ENCODE measurements around the gene GATB. TPM values are rescaled to one million over a fixed set of nuclear protein-coding genes. Genes with fewer than 3 reads are reported as not detected.

GATB gene
- total RNA-seq, 1 donor from 2014 or later, result 17.9 TPM

GRCh38 chr4:151797853-151798252 lies 37.0 kb upstream of the GATB start:
- H3K9me3 ChIP-seq (ENCODE audit: low read depth), result no peaks in the 10 kb centered on the region
- H3K4me3 ChIP-seq, result no peak overlapping the region
- H3K9me3 Mint-ChIP-seq, result no peaks in the 10 kb centered on the region
- H3K4me1 ChIP-seq, result no peaks in the 10 kb centered on the region
- no peak for DNase-seq (ENCODE audit: low spot score)
- H3K79me2 ChIP-seq (ENCODE audit: low read depth), result no peaks in the 10 kb centered on the region
- H3K36me3 ChIP-seq, result no peaks in the 10 kb centered on the region
- no peak overlapping the region for H3K4me2 ChIP-seq
- H3K27ac ChIP-seq, result no peak overlapping the region
- H3K27me3 Mint-ChIP-seq (ENCODE audit: insufficient read depth, low read depth), result no peaks in the 10 kb centered on the region
- no peak overlapping the region for H2AFZ ChIP-seq (replicated peaks)
- no peaks in the 10 kb centered on the region for H3F3A ChIP-seq (ENCODE audit: low read depth)
- H3K4me1 Mint-ChIP-seq, result no peaks in the 10 kb centered on the region
- H3K27me3 ChIP-seq, result no peaks in the 10 kb centered on the region
- no peak for TF ChIP-seq CTCF (IDR thresholded peaks at IDR 0.05)
- TF ChIP-seq EZH2phosphoT487 (IDR thresholded peaks at IDR 0.05), result no peak
- no peak for TF ChIP-seq EZH2 (IDR thresholded peaks at IDR 0.05)
- H3K27ac Mint-ChIP-seq, result no peak overlapping the region
- H3K4me3 Mint-ChIP-seq, result no peak overlapping the region
- no peaks in the 10 kb centered on the region for H3K36me3 Mint-ChIP-seq
- no peak overlapping the region for H3K9ac ChIP-seq
- no peaks in the 10 kb centered on the region for H4K20me1 ChIP-seq (ENCODE audit: low read depth)

GRCh38 chr4:151797131-151797530 lies 36.3 kb upstream of the GATB start:
- H3K4me3 ChIP-seq, result no peak overlapping the region
- H3K4me1 Mint-ChIP-seq, result no peaks in the 10 kb centered on the region
- no peaks in the 10 kb centered on the region for H3K27me3 ChIP-seq
- H3K4me2 ChIP-seq, result no peak overlapping the region
- no peaks in the 10 kb centered on the region for H3K36me3 Mint-ChIP-seq
- no peaks in the 10 kb centered on the region for H4K20me1 ChIP-seq (ENCODE audit: low read depth)
- no peak for DNase-seq (ENCODE audit: low spot score)
- no peaks in the 10 kb centered on the region for H3F3A ChIP-seq (ENCODE audit: low read depth)
- H3K4me1 ChIP-seq, result no peaks in the 10 kb centered on the region
- H3K36me3 ChIP-seq, result no peaks in the 10 kb centered on the region
- no peak overlapping the region for H3K4me3 Mint-ChIP-seq
- no peaks in the 10 kb centered on the region for H3K9me3 Mint-ChIP-seq
- no peak overlapping the region for H3K27ac Mint-ChIP-seq
- H2AFZ ChIP-seq (replicated peaks), result no peak overlapping the region
- H3K27ac ChIP-seq, result no peak overlapping the region
- H3K9me3 ChIP-seq (ENCODE audit: low read depth), result no peaks in the 10 kb centered on the region
- H3K79me2 ChIP-seq (ENCODE audit: low read depth), result no peaks in the 10 kb centered on the region
- H3K27me3 Mint-ChIP-seq (ENCODE audit: insufficient read depth, low read depth), result no peaks in the 10 kb centered on the region
- no peak overlapping the region for H3K9ac ChIP-seq
- TF ChIP-seq EZH2phosphoT487 (IDR thresholded peaks at IDR 0.05), result no peak
- no peak for TF ChIP-seq CTCF (IDR thresholded peaks at IDR 0.05)
- TF ChIP-seq EZH2 (IDR thresholded peaks at IDR 0.05), result no peak

GRCh38 chr4:151796106-151796505 lies 35.3 kb upstream of the GATB start:
- H3K4me2 ChIP-seq, result no peak overlapping the region
- Mint-ChIP-seq H3K27me3 (ENCODE audit: insufficient read depth, low read depth) (no peaks in the 10 kb centered on the region), H3K4me1 (no peaks in the 10 kb centered on the region), H3K36me3 (no peaks in the 10 kb centered on the region), H3K27ac (no peak overlapping the region), H3K4me3 (no peak overlapping the region), H3K9me3 (no peaks in the 10 kb centered on the region)
- H3K36me3 ChIP-seq, result no peaks in the 10 kb centered on the region
- no peaks in the 10 kb centered on the region for H3K4me1 ChIP-seq
- no peaks in the 10 kb centered on the region for H4K20me1 ChIP-seq (ENCODE audit: low read depth)
- no peak overlapping the region for H2AFZ ChIP-seq (replicated peaks)
- H3K27me3 ChIP-seq, result no peaks in the 10 kb centered on the region
- no peak overlapping the region for H3K27ac ChIP-seq
- H3K9ac ChIP-seq, result no peak overlapping the region
- no peaks in the 10 kb centered on the region for H3K79me2 ChIP-seq (ENCODE audit: low read depth)
- no peak for DNase-seq (ENCODE audit: low spot score)
- H3K4me3 ChIP-seq, result no peak overlapping the region
- H3K9me3 ChIP-seq (ENCODE audit: low read depth), result no peaks in the 10 kb centered on the region
- TF ChIP-seq EZH2phosphoT487 (IDR thresholded peaks at IDR 0.05) (no peak), EZH2 (IDR thresholded peaks at IDR 0.05) (no peak), CTCF (IDR thresholded peaks at IDR 0.05) (no peak)
- H3F3A ChIP-seq (ENCODE audit: low read depth), result no peaks in the 10 kb centered on the region
